GM12875 (cell line): ENCODE data around the gene PGGHG.
A peak's percentile ranks its signal among the peaks of the same experiment; 100 is the strongest.
"Not testable (repeated sequence)": the region's sequence is repeated elsewhere in the genome, so short reads cannot be mapped to it uniquely, and the experiment has no call there.

Experiments used
- H3K4me3 ChIP-seq: one replicate; pipeline ENCODE4 v1.5.1; 2011; ENCODE audit warnings: low read depth, low read length, control low read depth
- TF ChIP-seq, protein P1 (sequence below): IDR thresholded peaks from 2 replicates; pipeline ENCODE4 v1.5.1; 2011; ENCODE audit warnings: low read depth, mild to moderate bottlenecking, control low read depth, inconsistent platforms, low read length, moderate library complexity, borderline replicate concordance; ENCODE audit not compliant: insufficient read depth

The PGGHG gene

DNA sequence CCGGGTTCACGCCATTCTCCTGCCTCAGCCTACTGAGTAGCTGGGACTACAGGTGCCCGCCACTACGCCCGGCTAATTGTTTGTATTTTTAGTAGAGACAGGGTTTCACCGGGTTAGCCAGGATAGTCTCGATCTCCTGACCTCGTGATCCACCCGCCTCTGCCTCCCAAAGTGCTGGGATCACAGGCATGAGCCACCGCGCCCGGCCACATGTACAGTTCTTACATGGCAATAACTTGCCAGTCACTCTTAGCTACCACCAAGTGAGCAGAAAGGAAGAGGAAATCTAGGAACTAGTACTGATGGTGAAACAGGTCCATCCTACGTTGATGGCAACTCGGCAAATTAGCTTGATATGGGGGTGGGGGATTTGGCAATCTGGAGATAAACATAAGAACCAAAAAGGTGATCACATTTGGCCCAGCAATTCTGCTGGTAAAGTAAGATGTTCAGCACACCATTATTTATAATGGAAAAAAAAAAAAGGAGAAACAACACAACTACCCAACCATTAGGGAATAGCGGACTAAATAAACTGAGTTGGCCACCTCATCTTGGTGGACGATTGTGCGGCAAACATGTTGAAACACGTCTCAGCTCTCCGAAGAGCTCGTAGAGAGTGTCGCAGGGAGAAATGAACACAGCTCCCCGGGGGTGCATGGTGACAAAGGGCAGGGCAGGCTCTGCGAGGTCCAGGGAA lies 5.4 kb upstream of the PGGHG start:
- H3K4me3 ChIP-seq, result no peak overlapping the region
- TF ChIP-seq, protein P1, sequence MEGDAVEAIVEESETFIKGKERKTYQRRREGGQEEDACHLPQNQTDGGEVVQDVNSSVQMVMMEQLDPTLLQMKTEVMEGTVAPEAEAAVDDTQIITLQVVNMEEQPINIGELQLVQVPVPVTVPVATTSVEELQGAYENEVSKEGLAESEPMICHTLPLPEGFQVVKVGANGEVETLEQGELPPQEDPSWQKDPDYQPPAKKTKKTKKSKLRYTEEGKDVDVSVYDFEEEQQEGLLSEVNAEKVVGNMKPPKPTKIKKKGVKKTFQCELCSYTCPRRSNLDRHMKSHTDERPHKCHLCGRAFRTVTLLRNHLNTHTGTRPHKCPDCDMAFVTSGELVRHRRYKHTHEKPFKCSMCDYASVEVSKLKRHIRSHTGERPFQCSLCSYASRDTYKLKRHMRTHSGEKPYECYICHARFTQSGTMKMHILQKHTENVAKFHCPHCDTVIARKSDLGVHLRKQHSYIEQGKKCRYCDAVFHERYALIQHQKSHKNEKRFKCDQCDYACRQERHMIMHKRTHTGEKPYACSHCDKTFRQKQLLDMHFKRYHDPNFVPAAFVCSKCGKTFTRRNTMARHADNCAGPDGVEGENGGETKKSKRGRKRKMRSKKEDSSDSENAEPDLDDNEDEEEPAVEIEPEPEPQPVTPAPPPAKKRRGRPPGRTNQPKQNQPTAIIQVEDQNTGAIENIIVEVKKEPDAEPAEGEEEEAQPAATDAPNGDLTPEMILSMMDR, result no peak

DNA sequence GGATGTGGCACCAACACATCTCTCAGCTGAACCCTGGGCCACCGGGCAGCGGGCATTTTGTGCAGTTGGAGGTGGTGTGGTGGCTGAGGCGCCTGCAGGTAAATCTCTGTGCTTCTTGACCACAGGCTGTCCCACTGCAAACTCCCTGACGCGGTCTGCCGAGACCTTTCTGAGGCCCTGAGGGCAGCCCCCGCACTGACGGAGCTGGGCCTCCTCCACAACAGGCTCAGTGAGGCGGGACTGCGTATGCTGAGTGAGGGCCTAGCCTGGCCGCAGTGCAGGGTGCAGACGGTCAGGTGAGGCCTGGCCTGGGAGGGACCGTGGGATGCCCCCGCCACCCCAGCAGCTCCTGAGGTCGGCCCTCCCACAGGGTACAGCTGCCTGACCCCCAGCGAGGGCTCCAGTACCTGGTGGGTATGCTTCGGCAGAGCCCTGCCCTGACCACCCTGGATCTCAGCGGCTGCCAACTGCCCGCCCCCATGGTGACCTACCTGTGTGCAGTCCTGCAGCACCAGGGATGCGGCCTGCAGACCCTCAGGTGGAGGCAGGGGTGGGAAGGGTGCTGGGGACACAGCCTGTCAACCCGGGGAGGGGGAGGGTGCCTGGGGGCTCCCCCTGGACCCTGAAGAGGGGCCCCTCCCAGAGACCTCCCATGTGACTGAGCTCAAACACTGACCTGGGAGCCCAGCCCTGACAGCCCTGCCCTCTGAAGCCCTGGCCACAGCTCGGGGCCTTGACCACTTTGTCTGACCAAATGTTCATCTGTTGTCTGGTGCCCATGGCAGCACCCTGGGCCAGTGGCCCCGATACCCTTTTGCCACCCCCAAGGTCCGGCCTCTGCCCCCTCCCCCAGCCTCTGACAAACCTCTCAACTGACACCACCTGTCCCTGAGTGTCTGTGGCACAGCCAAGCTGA lies 4.6 kb upstream of the PGGHG start:
- TF ChIP-seq, protein P1, result no peak
- no peak overlapping the region for H3K4me3 ChIP-seq

DNA sequence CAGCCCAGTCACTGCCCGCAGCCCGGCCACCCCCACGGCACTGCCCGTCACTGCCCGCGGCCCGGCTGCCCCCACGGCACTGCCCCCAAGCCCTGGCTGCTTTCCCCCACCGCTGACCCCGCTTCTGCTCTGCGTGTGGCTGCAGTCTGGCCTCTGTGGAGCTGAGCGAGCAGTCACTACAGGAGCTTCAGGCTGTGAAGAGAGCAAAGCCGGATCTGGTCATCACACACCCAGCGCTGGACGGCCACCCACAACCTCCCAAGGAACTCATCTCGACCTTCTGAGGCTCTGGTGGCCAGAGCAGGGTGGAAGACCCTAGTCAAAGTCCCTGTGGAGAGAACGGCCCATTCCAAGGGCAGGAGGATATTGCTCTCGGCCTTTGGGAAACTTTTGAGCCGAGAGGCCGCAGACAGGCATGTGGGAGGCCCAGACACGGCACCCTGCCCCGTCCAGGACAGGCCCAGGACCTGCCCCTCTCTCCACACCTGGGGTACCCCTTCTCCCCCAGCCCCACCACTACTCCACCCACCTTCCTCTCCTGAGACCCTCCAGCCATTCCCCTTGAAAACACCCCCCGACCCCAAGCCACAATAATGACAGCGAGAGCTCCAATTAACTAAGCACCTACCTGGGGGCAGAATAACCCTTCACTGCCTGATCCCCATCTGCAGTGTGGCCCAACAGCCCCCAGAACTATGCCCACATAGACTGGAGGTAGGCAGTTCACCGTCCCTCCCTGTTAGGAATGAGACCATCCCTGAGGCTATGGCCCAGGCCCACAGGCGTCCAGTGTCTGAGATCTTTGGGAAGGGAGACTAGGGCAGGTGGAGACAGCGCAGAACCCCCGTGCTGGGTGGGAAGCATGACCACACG lies 3.7 kb upstream of the PGGHG start:
- TF ChIP-seq, protein P1, result no peak
- no peak overlapping the region for H3K4me3 ChIP-seq

DNA sequence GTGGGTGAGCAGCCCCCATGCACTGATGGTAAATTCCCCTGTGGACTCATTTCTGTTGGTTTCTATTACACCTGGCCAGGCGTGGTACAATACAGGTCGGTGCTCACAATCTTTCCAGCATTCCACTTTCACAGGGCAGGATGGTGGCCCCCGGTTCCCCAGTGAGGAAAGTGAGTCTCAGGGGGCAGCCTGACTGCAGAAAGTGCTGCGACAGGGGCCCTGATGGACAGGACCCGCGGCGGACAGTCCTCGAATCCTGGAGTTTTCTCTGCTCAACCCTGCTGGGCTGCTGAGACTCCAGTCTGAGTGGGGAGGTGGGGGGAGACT lies 3.1 kb upstream of the PGGHG start:
- H3K4me3 ChIP-seq, result no peak overlapping the region
- TF ChIP-seq, protein P1, result no peak

DNA sequence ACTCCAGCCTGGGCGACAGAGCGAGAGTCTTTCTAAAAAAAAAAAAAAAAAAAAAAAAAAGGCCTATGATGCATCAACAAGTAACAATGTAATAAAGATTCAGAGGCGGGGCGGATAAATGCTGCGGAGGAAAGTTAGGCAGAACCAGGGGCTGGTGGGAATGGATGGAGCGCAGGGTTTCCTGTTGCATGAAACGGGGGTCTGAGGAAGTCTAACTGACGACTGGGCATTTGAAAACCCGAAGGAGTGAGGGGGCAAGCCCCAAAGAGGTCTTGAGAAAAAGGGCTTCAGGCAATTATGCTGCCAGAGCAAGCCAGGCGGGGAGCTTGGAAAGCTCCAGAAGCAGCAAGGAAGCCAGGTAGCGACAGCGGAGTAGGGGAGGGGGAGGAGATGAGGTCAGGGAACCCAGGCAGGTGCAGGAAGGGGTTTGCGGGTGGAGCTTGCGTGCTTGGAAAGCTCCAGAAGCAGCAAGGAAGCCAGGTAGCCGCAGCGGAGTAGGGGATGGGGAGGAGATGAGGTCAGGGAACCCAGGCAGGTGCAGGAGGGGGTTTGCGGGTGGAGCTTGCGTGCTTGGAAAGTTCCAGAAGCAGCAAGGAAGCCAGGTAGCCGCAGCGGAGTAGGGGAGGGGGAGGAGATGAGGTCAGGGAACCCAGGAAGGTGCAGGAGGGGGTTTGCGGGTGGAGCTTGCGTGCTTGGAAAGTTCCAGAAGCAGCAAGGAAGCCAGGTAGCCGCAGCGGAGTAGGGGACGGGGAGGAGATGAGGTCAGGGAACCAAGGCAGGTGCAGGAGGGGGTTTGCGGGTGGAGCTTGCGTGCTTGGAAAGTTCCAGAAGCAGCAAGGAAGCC lies 1.7 kb upstream of the PGGHG start:
- H3K4me3 ChIP-seq, result not testable (repeated sequence)

DNA sequence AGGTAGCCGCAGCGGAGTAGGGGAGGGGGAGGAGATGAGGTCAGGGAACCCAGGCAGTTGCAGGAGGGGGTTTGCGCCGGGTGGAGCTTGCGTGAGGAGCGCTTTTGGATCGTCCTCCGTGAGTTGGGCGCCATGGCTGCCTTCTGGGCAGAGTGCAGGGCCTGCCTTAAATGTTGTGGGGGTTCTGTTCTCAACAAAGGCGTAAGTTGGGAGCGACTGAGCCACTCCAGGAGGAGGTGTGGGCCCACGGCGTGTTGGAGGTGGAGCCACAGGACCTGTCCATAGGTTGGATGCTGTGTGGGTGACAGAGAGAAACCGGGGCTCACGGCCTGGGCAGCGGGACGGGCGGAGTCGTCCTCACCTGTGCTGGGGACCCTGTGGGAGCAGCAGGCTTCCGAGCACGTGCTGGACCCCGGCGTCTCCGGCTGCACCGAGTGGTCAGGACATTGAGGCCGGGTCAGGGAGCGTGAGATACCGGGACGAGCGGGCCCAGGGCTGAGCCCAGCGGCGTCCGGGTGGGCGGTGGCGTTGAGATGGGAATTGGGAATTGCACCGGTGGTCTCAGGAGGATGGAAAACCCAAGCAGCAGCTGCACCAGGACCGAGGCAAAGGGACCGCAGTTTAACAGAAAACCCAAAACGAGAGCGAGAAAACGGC lies 977 bp upstream of the PGGHG start:
- TF ChIP-seq, protein P1, result no peak

More for the DNA sequence above, 977 bp upstream of the PGGHG start:
- peak overlapping the region; percentile 56 for H3K4me3 ChIP-seq
